HEK293 (cell line): ENCODE data around the gene SFMBT2.
"Not testable (repeated sequence)": the region's sequence is repeated elsewhere in the genome, so short reads cannot be mapped to it uniquely, and the experiment has no call there.

Source experiments
- CTCF ChIA-PET: fragments of 350-600 bp; formaldehyde crosslinking; extraction: SDS; loops from one replicate; lab custom pipeline; 2021; ENCODE audit warnings: antibody characterized with exemption; lab: Yijun Ruan, JAX
- POLR2A ChIA-PET: fragments of 300-600 bp; formaldehyde crosslinking; extraction: SDS; loops from one replicate; lab custom pipeline; 2020; ENCODE audit warnings: antibody characterized with exemption, inconsistent platforms; lab: Yijun Ruan, JAX
- H3K27ac ChIP-seq: fragments of 200-500 bp; sonication (Bioruptor generic); 2 replicates; pipeline ENCODE4 v1.5.1; 2014; ENCODE audit warnings: low read depth, low read length, control low read depth, inconsistent platforms; ENCODE audit errors: extremely low read depth
- H3K36me3 ChIP-seq, 2 experiments: fragments of 200-500 bp in 1 of 2; sonication (Bioruptor generic) in 1 of 2; 1 replicate in 1 of 2; 2 replicates in 1 of 2; pipeline ENCODE4 v1.5.1; 2014 to 2017; ENCODE audit warnings: inconsistent platforms in 2 of 2, low read length in 2 of 2; ENCODE audit not compliant: control insufficient read depth in 2 of 2, insufficient read depth in 1 of 2
- H3K4me1 ChIP-seq: fragments of 200-500 bp; sonication (Bioruptor generic); 2 replicates; pipeline ENCODE4 v1.5.1; 2014; ENCODE audit warnings: mild to moderate bottlenecking, low read length, inconsistent platforms; ENCODE audit not compliant: control insufficient read depth, insufficient read depth
- H3K4me3 ChIP-seq: 2 replicates; pipeline ENCODE4 v1.5.1; 2011; ENCODE audit warnings: low read depth, mild to moderate bottlenecking, control low read depth, low read length, moderate library complexity
- H3K9me3 ChIP-seq: fragments of 200-500 bp; sonication (Bioruptor generic); 2 replicates; pipeline ENCODE4 v1.5.1; 2014; ENCODE audit warnings: low read depth, low read length, inconsistent platforms; ENCODE audit not compliant: control insufficient read depth, insufficient read depth
- HOXA7 ChIP-seq: sonication (generic); formaldehyde crosslinking; IDR thresholded peaks from 2 replicates; pipeline ENCODE4 v1.8.1; 2022; ENCODE audit warnings: missing genetic modification reagents, borderline replicate concordance
- KLF10 ChIP-seq: fragments of 450-650 bp; IDR thresholded peaks from 2 replicates; pipeline ENCODE4 v1.5.1; 2018; ENCODE audit warnings: missing biosample characterization, mild to moderate bottlenecking, missing genetic modification characterization
- MYNN ChIP-seq: fragments of 450-650 bp; formaldehyde crosslinking; IDR thresholded peaks from 2 replicates; pipeline ENCODE4 v1.5.1; 2016; ENCODE audit warnings: missing biosample characterization, missing genetic modification characterization, borderline replicate concordance
- ZNF138 ChIP-seq: fragments of 450-650 bp; formaldehyde crosslinking; IDR thresholded peaks from 2 replicates; pipeline ENCODE4 v1.5.1; 2016; ENCODE audit warnings: missing biosample characterization, missing genetic modification characterization, borderline replicate concordance
- ZNF16 ChIP-seq: fragments of 450-650 bp; formaldehyde crosslinking; IDR thresholded peaks from 2 replicates; pipeline ENCODE4 v1.5.1; 2016; ENCODE audit warnings: low read depth, missing biosample characterization, missing genetic modification characterization
- ZNF214 ChIP-seq: fragments of 450-650 bp; formaldehyde crosslinking; IDR thresholded peaks from 2 replicates; pipeline ENCODE4 v1.5.1; 2017; ENCODE audit warnings: missing biosample characterization, mild to moderate bottlenecking, missing genetic modification characterization, borderline replicate concordance
- ZNF366 ChIP-seq: fragments of 450-650 bp; formaldehyde crosslinking; conservative IDR thresholded peaks from 2 replicates; pipeline ENCODE4 v1.5.1; 2016; ENCODE audit warnings: missing biosample characterization, missing genetic modification characterization
- ZNF48 ChIP-seq: fragments of 450-650 bp; formaldehyde crosslinking; IDR thresholded peaks from 2 replicates; pipeline ENCODE4 v1.5.1; 2016; ENCODE audit warnings: missing biosample characterization, missing genetic modification characterization
- ZNF488 ChIP-seq: fragments of 450-650 bp; formaldehyde crosslinking; IDR thresholded peaks from 2 replicates; pipeline ENCODE4 v1.5.1; 2016; ENCODE audit warnings: missing biosample characterization, missing genetic modification characterization
- ZNF521 ChIP-seq: fragments of 450-650 bp; formaldehyde crosslinking; IDR thresholded peaks from 2 replicates; pipeline ENCODE4 v1.5.1; 2017; ENCODE audit warnings: missing biosample characterization, mild to moderate bottlenecking, missing genetic modification characterization
- ZNF530 ChIP-seq: fragments of 450-650 bp; formaldehyde crosslinking; IDR thresholded peaks from 2 replicates; pipeline ENCODE4 v1.5.1; 2016; ENCODE audit warnings: low read depth, missing biosample characterization, missing genetic modification characterization
- ZNF549 ChIP-seq: fragments of 450-650 bp; IDR thresholded peaks from 2 replicates; pipeline ENCODE4 v1.5.1; 2018; ENCODE audit warnings: missing biosample characterization, missing genetic modification characterization, mild to moderate bottlenecking, inconsistent platforms, moderate library complexity
- ZNF664 ChIP-seq: fragments of 450-650 bp; formaldehyde crosslinking; IDR thresholded peaks from 2 replicates; pipeline ENCODE4 v1.5.1; 2016; ENCODE audit warnings: missing biosample characterization, missing genetic modification characterization
- ZNF670 ChIP-seq: fragments of 450-650 bp; formaldehyde crosslinking; IDR thresholded peaks from 2 replicates; pipeline ENCODE4 v1.5.1; 2016; ENCODE audit warnings: missing biosample characterization, missing genetic modification characterization, low read depth
- ZNF747 ChIP-seq: fragments of 450-650 bp; formaldehyde crosslinking; IDR thresholded peaks from 2 replicates; pipeline ENCODE4 v1.5.1; 2016; ENCODE audit warnings: missing biosample characterization, missing genetic modification characterization
- ZNF776 ChIP-seq: fragments of 450-650 bp; formaldehyde crosslinking; IDR thresholded peaks from 2 replicates; pipeline ENCODE4 v1.5.0; 2017; ENCODE audit warnings: missing biosample characterization, missing genetic modification characterization, borderline replicate concordance
- TF ChIP-seq, protein P1 (sequence below): fragments of 450-650 bp; formaldehyde crosslinking; IDR thresholded peaks from 2 replicates; pipeline ENCODE4 v1.5.1; 2016; ENCODE audit warnings: missing biosample characterization, missing genetic modification characterization
- TF ChIP-seq, protein P2 (sequence below): fragments of 450-650 bp; IDR thresholded peaks from 2 replicates; pipeline ENCODE4 v1.5.1; 2018; ENCODE audit warnings: missing biosample characterization, missing genetic modification characterization

SFMBT2 gene

GRCh38 chr10:7389346-7389745 is 21.5 kb downstream of the SFMBT2 start (continued):
- TF ChIP-seq, protein P1, sequence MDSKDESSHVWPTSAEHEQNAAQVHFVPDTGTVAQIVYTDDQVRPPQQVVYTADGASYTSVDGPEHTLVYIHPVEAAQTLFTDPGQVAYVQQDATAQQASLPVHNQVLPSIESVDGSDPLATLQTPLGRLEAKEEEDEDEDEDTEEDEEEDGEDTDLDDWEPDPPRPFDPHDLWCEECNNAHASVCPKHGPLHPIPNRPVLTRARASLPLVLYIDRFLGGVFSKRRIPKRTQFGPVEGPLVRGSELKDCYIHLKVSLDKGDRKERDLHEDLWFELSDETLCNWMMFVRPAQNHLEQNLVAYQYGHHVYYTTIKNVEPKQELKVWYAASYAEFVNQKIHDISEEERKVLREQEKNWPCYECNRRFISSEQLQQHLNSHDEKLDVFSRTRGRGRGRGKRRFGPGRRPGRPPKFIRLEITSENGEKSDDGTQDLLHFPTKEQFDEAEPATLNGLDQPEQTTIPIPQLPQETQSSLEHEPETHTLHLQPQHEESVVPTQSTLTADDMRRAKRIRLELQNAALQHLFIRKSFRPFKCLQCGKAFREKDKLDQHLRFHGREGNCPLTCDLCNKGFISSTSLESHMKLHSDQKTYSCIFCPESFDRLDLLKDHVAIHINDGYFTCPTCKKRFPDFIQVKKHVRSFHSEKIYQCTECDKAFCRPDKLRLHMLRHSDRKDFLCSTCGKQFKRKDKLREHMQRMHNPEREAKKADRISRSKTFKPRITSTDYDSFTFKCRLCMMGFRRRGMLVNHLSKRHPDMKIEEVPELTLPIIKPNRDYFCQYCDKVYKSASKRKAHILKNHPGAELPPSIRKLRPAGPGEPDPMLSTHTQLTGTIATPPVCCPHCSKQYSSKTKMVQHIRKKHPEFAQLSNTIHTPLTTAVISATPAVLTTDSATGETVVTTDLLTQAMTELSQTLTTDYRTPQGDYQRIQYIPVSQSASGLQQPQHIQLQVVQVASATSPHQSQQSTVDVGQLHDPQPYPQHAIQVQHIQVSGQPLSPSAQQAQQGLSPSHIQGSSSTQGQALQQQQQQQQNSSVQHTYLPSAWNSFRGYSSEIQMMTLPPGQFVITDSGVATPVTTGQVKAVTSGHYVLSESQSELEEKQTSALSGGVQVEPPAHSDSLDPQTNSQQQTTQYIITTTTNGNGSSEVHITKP = no peak
- TF ChIP-seq ZNF488 (tag by site-specific recombination) = no peak
- no peak for TF ChIP-seq ZNF16 (tag by site-specific recombination)
- TF ChIP-seq, all 188 proteins: peak for 0

DNA sequence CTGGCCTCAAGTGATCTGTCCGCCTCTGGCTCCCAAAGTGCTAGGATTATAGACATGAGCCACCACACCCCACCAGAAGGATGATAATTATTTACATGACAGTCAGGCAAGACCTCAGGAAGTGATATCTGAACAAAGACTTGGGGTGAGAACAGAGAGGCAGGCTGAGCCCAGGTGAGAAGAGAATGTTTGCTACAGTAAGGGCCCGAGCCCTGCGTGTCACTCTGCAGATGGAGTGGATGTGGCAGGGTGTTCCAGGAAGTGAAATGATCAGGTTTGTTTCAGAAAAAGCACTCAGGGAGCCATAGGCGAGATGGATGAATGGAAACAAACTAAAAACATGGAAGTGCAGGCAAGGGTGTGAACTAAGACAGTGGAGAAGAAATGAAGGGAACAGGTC is 22.2 kb downstream of the SFMBT2 start:
- ChIA-PET POLR2A (no interaction called here), CTCF (interaction anchor here (0.6 kb wide), 1 partner anchor 65 kb away, joined by 3 read pairs; no protein-coding TSS in a partner anchor)
- H3K4me3 ChIP-seq = no peak overlapping the region
- H3K9me3 ChIP-seq = no peaks in the 10 kb centered on the region
- no peak overlapping the region for H3K27ac ChIP-seq
- TF ChIP-seq ZNF747 (tag by site-specific recombination) = no peak
- no peak for TF ChIP-seq HOXA7 (CRISPR knock-in tag)
- TF ChIP-seq ZNF214 (tag by site-specific recombination) = no peak
- no peak for TF ChIP-seq ZNF549 (tag by site-specific recombination)
- no peak for TF ChIP-seq ZNF530 (tag by site-specific recombination)
- TF ChIP-seq ZNF48 (tag by site-specific recombination) = no peak
- no peak for TF ChIP-seq ZNF776
- TF ChIP-seq ZNF670 (tag by site-specific recombination) = no peak
- TF ChIP-seq ZNF366 = no peak
- no peak for TF ChIP-seq ZNF521 (tag by site-specific recombination)
- TF ChIP-seq KLF10 (tag by site-specific recombination) = no peak
- no peak for TF ChIP-seq ZNF138 (tag by site-specific recombination)
- no peak for TF ChIP-seq MYNN (tag by site-specific recombination)
- H3K4me1 ChIP-seq = peaks cover 18% of the 10 kb centered on the region
- H3K36me3 ChIP-seq = no peaks in the 10 kb centered on the region

GRCh38 chr10:7388149-7388548 is 22.7 kb downstream of the SFMBT2 start:
- CTCF ChIA-PET = interaction anchor here (0.6 to 0.7 kb wide), 2 partner anchors 60 to 66 kb away, joined by 3 read pairs; no protein-coding TSS in a partner anchor
- POLR2A ChIA-PET, H3K9me3 ChIP-seq, H3K36me3 ChIP-seq, H3K27ac ChIP-seq: not testable (repeated sequence)
- H3K4me1 ChIP-seq = peaks cover 18% of the 10 kb centered on the region
- TF ChIP-seq ZNF664 (tag by site-specific recombination) = 0 out of 2 replicates have a peak, but pooled peaks have one; percentile 16
- TF ChIP-seq, protein P2, sequence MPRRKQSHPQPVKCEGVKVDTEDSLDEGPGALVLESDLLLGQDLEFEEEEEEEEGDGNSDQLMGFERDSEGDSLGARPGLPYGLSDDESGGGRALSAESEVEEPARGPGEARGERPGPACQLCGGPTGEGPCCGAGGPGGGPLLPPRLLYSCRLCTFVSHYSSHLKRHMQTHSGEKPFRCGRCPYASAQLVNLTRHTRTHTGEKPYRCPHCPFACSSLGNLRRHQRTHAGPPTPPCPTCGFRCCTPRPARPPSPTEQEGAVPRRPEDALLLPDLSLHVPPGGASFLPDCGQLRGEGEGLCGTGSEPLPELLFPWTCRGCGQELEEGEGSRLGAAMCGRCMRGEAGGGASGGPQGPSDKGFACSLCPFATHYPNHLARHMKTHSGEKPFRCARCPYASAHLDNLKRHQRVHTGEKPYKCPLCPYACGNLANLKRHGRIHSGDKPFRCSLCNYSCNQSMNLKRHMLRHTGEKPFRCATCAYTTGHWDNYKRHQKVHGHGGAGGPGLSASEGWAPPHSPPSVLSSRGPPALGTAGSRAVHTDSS (tag by site-specific recombination) = peak; percentile 99
- TF ChIP-seq, all 188 proteins: peak for 2; not testable (repeated sequence) for 186
- not testable (repeated sequence) for H3K4me3 ChIP-seq
